ENCODE measurements around the gene RASGRF2.

- no peak for TF ChIP-seq CTCF (IDR thresholded peaks at IDR 0.05; ENCODE audit: low read depth, low read length)
- TF ChIP-seq POLR2A (IDR thresholded peaks at IDR 0.05; ENCODE audit: extremely low read depth, insufficient read length): no peak
- no peak for TF ChIP-seq MAX (IDR thresholded peaks at IDR 0.05; ENCODE audit: low read depth, low read length)
- TF ChIP-seq MYC (IDR thresholded peaks at IDR 0.05; ENCODE audit: low read depth, low read length): no peak
These were observed 284.3 kb downstream of the RASGRF2 start for GRCh38 chr5:81244451-81244850.
